Activated CD4-positive, alpha-beta T cell treated with anti-CD3 and anti-CD28 coated beads, Interleukin-2, amount 50 U/mL, for 4 hours (primary cell): ENCODE results near the gene TNKS1BP1.
"Not testable (repeated sequence)": the region's sequence is repeated elsewhere in the genome, so short reads cannot be mapped to it uniquely, and the experiment has no call there.

Experiments used
- DNase-seq, 2 experiments: peaks; one replicate each; pipeline ENCODE4 v3.0.0-alpha.2; 2020

TNKS1BP1 gene

GRCh38 chr11:57324886-57325734, at the start of gene TNKS1BP1:
TNKS1BP1 (minus strand) TSS chr11:57324952; CDS start chr11:57321885, 3,067 bp downstream.
- DNase-seq: peak; percentile 88

GRCh38 chr11:57373146-57373545, 48.4 kb upstream of the TNKS1BP1 start:
- no peak for DNase-seq

GRCh38 chr11:57370941-57371340, 46.2 kb upstream of the TNKS1BP1 start:
- no peak for DNase-seq

- no peak for DNase-seq
Measured at GRCh38 chr11:57370251-57370650, 45.5 kb upstream of the TNKS1BP1 start.

GRCh38 chr11:57368845-57369232, 44.1 kb upstream of the TNKS1BP1 start:
- DNase-seq: no peak

- no peak for DNase-seq
Measured at GRCh38 chr11:57368106-57368844, 43.5 kb upstream of the TNKS1BP1 start.

GRCh38 chr11:57364851-57365660, 40.3 kb upstream of the TNKS1BP1 start:
- no peak for DNase-seq

GRCh38 chr11:57363131-57364080, 38.7 kb upstream of the TNKS1BP1 start:
- DNase-seq: no peak

GRCh38 chr11:57361926-57362325, 37.2 kb upstream of the TNKS1BP1 start:
- DNase-seq: no peak

- DNase-seq: not testable (repeated sequence)
Measured at GRCh38 chr11:57361420-57361819, 36.7 kb upstream of the TNKS1BP1 start.

GRCh38 chr11:57360991-57361390, 36.2 kb upstream of the TNKS1BP1 start:
- DNase-seq: no peak

- no peak for DNase-seq
Measured at GRCh38 chr11:57359896-57360690, 35.3 kb upstream of the TNKS1BP1 start.

- no peak for DNase-seq
Measured at GRCh38 chr11:57359396-57359795, 34.6 kb upstream of the TNKS1BP1 start.

GRCh38 chr11:57358991-57359390, 34.2 kb upstream of the TNKS1BP1 start:
- DNase-seq: no peak

- DNase-seq: no peak
Measured at GRCh38 chr11:57358543-57358961, 33.8 kb upstream of the TNKS1BP1 start.

GRCh38 chr11:57357856-57358255, 33.1 kb upstream of the TNKS1BP1 start:
- DNase-seq: no peak

GRCh38 chr11:57357310-57357709, 32.6 kb upstream of the TNKS1BP1 start:
- DNase-seq: no peak

GRCh38 chr11:57356268-57356667, 31.5 kb upstream of the TNKS1BP1 start:
- DNase-seq: no peak

- DNase-seq: no peak
Measured at GRCh38 chr11:57354699-57355098, 29.9 kb upstream of the TNKS1BP1 start.

GRCh38 chr11:57353852-57354251, 29.1 kb upstream of the TNKS1BP1 start:
- no peak for DNase-seq

GRCh38 chr11:57353446-57353845, 28.7 kb upstream of the TNKS1BP1 start:
- no peak for DNase-seq
